IMR-90 (cell line): Measurements from ENCODE around the gene ACSM4. TPM values are rescaled to one million over a fixed set of nuclear protein-coding genes. Genes with fewer than 3 reads are reported as not detected.

Source experiments
- ATAC-seq: fragments of 200-7000 bp; cut with Tn5 transposase; 2 replicates; pipeline ENCODE4 v1.9.1; 2020; ENCODE audit warnings: low read depth, mild to moderate bottlenecking, moderate library complexity
- BruUV-seq: library from RNA; stranded (reverse); fragments of 400-500 nt; replicated peaks from 2 replicates; lab custom pipeline; 2021; lab: Mats Ljungman, UMichigan
- CTCF ChIA-PET: fragments of 300-600 bp; formaldehyde crosslinking; extraction: SDS; loops from one replicate; lab custom pipeline; 2021; ENCODE audit warnings: antibody characterized with exemption; lab: Yijun Ruan, JAX
- POLR2A ChIA-PET: fragments of 300-600 bp; sonication (Branson Sonifier 250); formaldehyde crosslinking; loops from one replicate; lab custom pipeline; 2022; ENCODE audit warnings: antibody characterized with exemption; ENCODE audit not compliant: unreplicated experiment; lab: Charles Lee
- DNase-seq: peaks from one replicate; pipeline ENCODE4 v3.0.0; 2013
- H2AFZ ChIP-seq: replicated peaks from 2 replicates; pipeline ENCODE3; 2013; ENCODE audit warnings: low read length, mild to moderate bottlenecking; ENCODE audit not compliant: poor library complexity
- H2AK5ac ChIP-seq: 2 replicates; pipeline ENCODE4 v1.6.1; 2013; ENCODE audit warnings: low read depth, low read length, inconsistent platforms
- H2AK9ac ChIP-seq: replicated peaks from 2 replicates; pipeline ENCODE3; 2013; ENCODE audit warnings: mild to moderate bottlenecking, low read depth, low read length, moderate library complexity; ENCODE audit not compliant: poor library complexity
- H2BK120ac ChIP-seq: 2 replicates; pipeline ENCODE4 v1.6.1; 2013; ENCODE audit warnings: low read depth, low read length, inconsistent platforms
- H2BK15ac ChIP-seq: 3 replicates; pipeline ENCODE4 v1.6.1; 2013; ENCODE audit warnings: low read depth, low read length, inconsistent platforms
- H2BK20ac ChIP-seq: 2 replicates; pipeline ENCODE4 v1.6.1; 2013; ENCODE audit warnings: low read depth, mild to moderate bottlenecking, inconsistent platforms, low read length, moderate library complexity
- H2BK5ac ChIP-seq: 2 replicates; pipeline ENCODE4 v1.6.1; 2013; ENCODE audit warnings: mild to moderate bottlenecking, low read depth, low read length, inconsistent platforms; ENCODE audit not compliant: poor library complexity, severe bottlenecking
- H3K14ac ChIP-seq: replicated peaks from 2 replicates; pipeline ENCODE4 v1.6.1; 2013; ENCODE audit warnings: low read depth, low read length, inconsistent platforms
- H3K18ac ChIP-seq: 2 replicates; pipeline ENCODE4 v1.6.1; 2013; ENCODE audit warnings: low read depth, low read length, control low read depth
- H3K23ac ChIP-seq: 2 replicates; pipeline ENCODE4 v1.6.1; 2013; ENCODE audit warnings: low read depth, low read length, inconsistent platforms
- H3K27ac ChIP-seq: 2 replicates; pipeline ENCODE4 v1.5.1; 2013; ENCODE audit warnings: mild to moderate bottlenecking, control low read depth, low read length; ENCODE audit not compliant: insufficient read depth
- H3K27me3 ChIP-seq: 2 replicates; pipeline ENCODE4 v1.6.1; 2013; ENCODE audit warnings: low read length; ENCODE audit not compliant: control insufficient read depth, insufficient read depth
- H3K36me3 ChIP-seq: 2 replicates; pipeline ENCODE4 v1.6.1; 2013; ENCODE audit warnings: low read length, mixed read lengths; ENCODE audit not compliant: control insufficient read depth, insufficient read depth
- H3K4ac ChIP-seq: 2 replicates; pipeline ENCODE4 v1.6.1; 2013; ENCODE audit warnings: low read depth, low read length, inconsistent platforms
- H3K4me1 ChIP-seq: 2 replicates; pipeline ENCODE4 v1.6.1; 2013; ENCODE audit warnings: low read length, mixed read lengths; ENCODE audit not compliant: control insufficient read depth, insufficient read depth
- H3K4me2 ChIP-seq: 2 replicates; pipeline ENCODE4 v1.6.1; 2013; ENCODE audit warnings: low read depth, mild to moderate bottlenecking, control low read depth, low read length, moderate library complexity
- H3K4me3 ChIP-seq: 2 replicates; pipeline ENCODE4 v1.5.1; 2013; ENCODE audit warnings: low read depth, mild to moderate bottlenecking, control low read depth, low read length, moderate library complexity; ENCODE audit not compliant: insufficient read depth
- H3K56ac ChIP-seq: 2 replicates; pipeline ENCODE4 v1.6.1; 2013; ENCODE audit warnings: low read length, inconsistent platforms; ENCODE audit not compliant: insufficient read depth; ENCODE audit errors: extremely low read depth
- H3K79me1 ChIP-seq, 2 experiments: 2 replicates each; pipeline ENCODE4 v1.6.1; 2013; ENCODE audit warnings: low read length in 2 of 2, inconsistent platforms in 1 of 2, low read depth in 1 of 2
- H3K9ac ChIP-seq: 2 replicates; pipeline ENCODE4 v1.6.1; 2013; ENCODE audit warnings: low read depth, low read length, control low read depth
- H3K9me1 ChIP-seq: 2 replicates; pipeline ENCODE4 v1.6.1; 2013; ENCODE audit warnings: low read length, inconsistent platforms; ENCODE audit not compliant: insufficient read depth
- H3K9me3 ChIP-seq: 2 replicates; pipeline ENCODE4 v1.6.1; 2013; ENCODE audit warnings: low read length; ENCODE audit not compliant: control insufficient read depth, insufficient read depth
- H4K20me1 ChIP-seq: 2 replicates; pipeline ENCODE4 v1.6.1; 2013; ENCODE audit warnings: low read length, inconsistent platforms; ENCODE audit not compliant: insufficient read depth
- H4K5ac ChIP-seq: 2 replicates; pipeline ENCODE4 v1.6.1; 2013; ENCODE audit warnings: mild to moderate bottlenecking, low read depth, low read length, control low read depth
- H4K8ac ChIP-seq, 2 experiments: 2 replicates each; pipeline ENCODE4 v1.6.1; 2013; ENCODE audit warnings: low read depth in 2 of 2, low read length in 2 of 2, control low read depth in 1 of 2, inconsistent platforms in 1 of 2
- H4K91ac ChIP-seq: 2 replicates; pipeline ENCODE4 v1.6.1; 2013; ENCODE audit warnings: low read depth, low read length, inconsistent platforms; ENCODE audit not compliant: insufficient read depth
- MAFK ChIP-seq: IDR thresholded peaks from 2 replicates; pipeline ENCODE4 v1.6.1; 2012; ENCODE audit warnings: low read depth, low read length, improper control_type of control experiment
- SMC3 ChIP-seq: fragments of 150-350 bp; IDR thresholded peaks from 2 replicates; pipeline ENCODE4 v1.6.1; 2016; ENCODE audit warnings: low read depth, mild to moderate bottlenecking, antibody characterized with exemption, low read length, moderate library complexity
- WGBS, 2 experiments: methylation state at CpG; one replicate each; pipeline versions ENCODE4 v1.1.5 to v1.1.7; 2013; ENCODE audit warnings: missing lambda C conversion rate in 2 of 2; ENCODE audit not compliant: insufficient read length in 1 of 2; ENCODE audit errors: extremely low coverage in 2 of 2; 5-methylcytosine and 5-hydroxymethylcytosine counted together
- dilution Hi-C: fragments of 300-500 bp; cut with HindIII; formaldehyde crosslinking; loops from one replicate; pipeline ENCODE4 v1.14.3; 2018; ENCODE audit warnings: low sequenced_read_pairs; ENCODE audit not compliant: unreplicated experiment
- in situ Hi-C: fragments of 300-500 bp; cut with MboI; formaldehyde crosslinking; loops from 3 replicates; pipeline ENCODE4 v1.14.3; 2019; ENCODE audit warnings: low sequenced_read_pairs, inconsistent platforms, mixed read lengths
- intact Hi-C: fragments of 100-400 bp; cut with micrococcal nuclease; formaldehyde crosslinking; loops from 2 replicates; pipeline ENCODE4 v1.10.0; 2022
- polyA plus RNA-seq, 3 experiments: library from polyadenylated mRNA; depleted of rRNA; stranded (reverse); fragments of >200 nt; gene quantifications; 2 replicates each; pipeline ENCODE4 v1.2.3, GENCODE V29; 2012; ENCODE audit warnings: low replicate concordance in 1 of 3
- total RNA-seq: library from RNA; depleted of rRNA; stranded (reverse); fragments of >200 nt; gene quantifications from 2 replicates; pipeline ENCODE4 v1.2.3, GENCODE V29; 2012

Gene ACSM4
- total and polyA plus RNA-seq, 2 of the 4 experiments (the other 2 are of a cell fraction): not detected

GRCh38 chr12:7269273-7269672 lies 34.6 kb upstream of the ACSM4 start:
- no peaks in the 10 kb centered on the region for H3K4me1 ChIP-seq
- ATAC-seq (no peak), DNase-seq (peak; percentile 1)
- no peak overlapping the region for H4K5ac ChIP-seq
- no peaks in the 10 kb centered on the region for H3K27me3 ChIP-seq
- H2BK15ac ChIP-seq: no peak overlapping the region
- in situ Hi-C loops: no loop called here
- H2BK20ac ChIP-seq: no peak overlapping the region
- no peak overlapping the region for H4K91ac ChIP-seq
- H3K79me1 ChIP-seq: no peaks in the 10 kb centered on the region
- no TSS peak for BruUV-seq
- no peak overlapping the region for H3K56ac ChIP-seq
- ChIA-PET CTCF (no interaction called here), POLR2A (no interaction called here)
- H3K36me3 ChIP-seq: no peaks in the 10 kb centered on the region
- no peak overlapping the region for H3K23ac ChIP-seq
- H3K4me2 ChIP-seq: no peak overlapping the region
- no peaks in the 10 kb centered on the region for H4K20me1 ChIP-seq
- H3K18ac ChIP-seq: no peak overlapping the region
- H3K9me3 ChIP-seq: no peaks in the 10 kb centered on the region
- H3K4ac ChIP-seq: no peak overlapping the region
- no peaks in the 10 kb centered on the region for H3K9me1 ChIP-seq
- no peak overlapping the region for H2AK9ac ChIP-seq
- no peak overlapping the region for H2BK5ac ChIP-seq
- no peak overlapping the region for H2AK5ac ChIP-seq
- H3K9ac ChIP-seq: no peak overlapping the region
- 26% methylated on average over 2 of the region's 5 CpGs; no CpG with 5 or more reads in 1 of the 2 experiments for WGBS, 2 experiments
- no peak overlapping the region for H3K4me3 ChIP-seq
- H3K27ac ChIP-seq: no peak overlapping the region
- H4K8ac ChIP-seq: no peak overlapping the region
- intact Hi-C loops: no loop called here
- dilution Hi-C loops: no loop called here
- H2BK120ac ChIP-seq: no peak overlapping the region
- no peak overlapping the region for H3K14ac ChIP-seq
- H2AFZ ChIP-seq: no peak overlapping the region
- peak; percentile 57 for TF ChIP-seq MAFK
- no peak for TF ChIP-seq SMC3
